Measurements from ENCODE around the gene RAI14. TPM values are rescaled to one million over a fixed set of nuclear protein-coding genes. Genes with fewer than 3 reads are reported as not detected.

Gene RAI14
- polyA plus RNA-seq, 1 donor: 19.7 TPM

DNA sequence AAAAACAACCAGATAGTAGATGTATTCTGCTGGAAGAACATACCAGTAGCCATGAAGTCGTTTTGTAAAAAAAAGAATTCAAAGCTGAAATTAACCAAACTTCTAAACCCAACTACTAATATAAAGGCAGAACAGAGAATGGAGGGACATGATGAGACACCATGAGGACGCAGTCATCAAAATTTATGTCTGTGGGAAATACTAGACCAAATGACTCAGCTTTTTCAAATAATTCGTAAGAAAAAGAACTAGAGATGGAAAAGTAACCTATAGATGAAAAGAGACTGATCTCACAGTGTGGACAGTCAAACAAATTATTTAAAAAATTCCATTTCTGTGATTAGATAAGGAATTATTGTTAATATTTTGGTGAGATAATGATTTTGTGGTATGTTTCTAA is 193.1 kb downstream of the RAI14 start:
- no peak for DNase-seq (ENCODE audit: low read depth)

DNA sequence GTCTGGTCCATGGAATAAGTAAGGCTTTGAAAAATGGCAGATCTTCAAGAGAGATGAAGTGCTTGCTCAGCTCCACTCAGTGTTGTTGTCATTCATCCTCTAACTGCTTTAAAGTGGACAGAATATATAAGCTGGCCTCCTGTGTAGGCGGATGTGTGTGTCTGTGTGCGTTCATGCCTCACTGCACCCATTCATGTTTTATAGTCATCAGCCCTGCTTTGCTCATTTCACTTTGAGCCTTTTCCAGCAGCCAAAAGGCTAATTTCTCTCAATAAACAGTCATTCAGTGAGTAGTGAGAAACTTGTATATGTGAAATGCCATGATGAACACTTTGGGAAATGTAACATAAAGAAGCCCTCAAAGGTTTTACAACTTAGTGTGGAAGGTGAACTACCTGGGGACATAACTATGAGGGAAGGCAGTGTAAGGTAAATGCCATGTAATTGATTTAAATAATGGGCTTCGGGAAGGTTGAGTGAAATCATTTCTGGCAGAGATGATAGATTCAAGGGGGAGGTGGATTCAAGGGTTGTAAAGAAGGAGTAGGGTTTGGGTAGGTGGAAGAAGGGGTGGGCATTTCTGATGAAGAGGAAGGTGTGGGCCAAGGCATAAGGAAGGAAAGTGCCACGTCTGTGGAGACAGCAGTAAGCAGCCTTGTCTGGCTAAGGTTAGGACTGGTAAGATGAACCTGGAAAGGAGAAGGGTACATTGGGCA is 198.5 kb downstream of the RAI14 start:
- DNase-seq (ENCODE audit: low read depth): no peak

DNA sequence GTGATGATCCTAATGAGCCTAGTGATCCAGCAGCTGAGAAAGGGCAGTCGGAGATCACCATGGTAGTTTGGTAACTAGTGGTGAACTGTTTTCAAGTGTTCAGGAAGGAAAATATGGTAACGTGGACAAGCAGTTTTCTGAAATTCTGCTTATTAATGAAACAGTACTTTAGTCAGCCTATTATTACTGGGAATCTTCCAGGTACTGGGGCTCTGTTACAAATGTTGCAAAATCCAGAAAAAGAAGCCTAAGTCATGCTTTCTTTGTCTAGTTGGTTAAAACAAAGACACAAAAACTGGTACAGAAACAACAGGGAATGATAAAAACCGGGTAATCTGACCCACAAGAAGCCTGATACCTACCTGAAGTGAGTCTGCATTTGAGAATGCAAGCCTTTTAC is 201.0 kb downstream of the RAI14 start:
- no peak for DNase-seq (ENCODE audit: low read depth)

DNA sequence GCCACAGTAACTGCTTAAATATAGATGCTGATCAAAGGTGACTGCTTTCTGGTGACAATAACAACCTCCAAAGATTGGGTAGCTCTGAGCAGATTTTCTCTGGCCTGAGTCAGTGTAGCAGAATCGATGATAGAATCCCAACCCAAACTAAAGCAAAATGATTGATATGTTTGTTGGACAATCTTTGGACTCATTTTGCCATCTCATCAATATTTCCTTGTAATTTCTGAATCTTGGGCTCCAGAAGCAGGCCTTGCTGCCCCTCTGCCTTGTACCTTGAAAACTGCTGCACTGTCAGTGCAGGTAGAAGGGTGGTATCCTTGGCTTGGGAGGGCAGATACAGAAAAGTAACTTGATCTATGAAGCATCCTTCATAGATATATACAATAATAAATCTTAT is 201.8 kb downstream of the RAI14 start:
- no peak for DNase-seq (ENCODE audit: low read depth)

DNA sequence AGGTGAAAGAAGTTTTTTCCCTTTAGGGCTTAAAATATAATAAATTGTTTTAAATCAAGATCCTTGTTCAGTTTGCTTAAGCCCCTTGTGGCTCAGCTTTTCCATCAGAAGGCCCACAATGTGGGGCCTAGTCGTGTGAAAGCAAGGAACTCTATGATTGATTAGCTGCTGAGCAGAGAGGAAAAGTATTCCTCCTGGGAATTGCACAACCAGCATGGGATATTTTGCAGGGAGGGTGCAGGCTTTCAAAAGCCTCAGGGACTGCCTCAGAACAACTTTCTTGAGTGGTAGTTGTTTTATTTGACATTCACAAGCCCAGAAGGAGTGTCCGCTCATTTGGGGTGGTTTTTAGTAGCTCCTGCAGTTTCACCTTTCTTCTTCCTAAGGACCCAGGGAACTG is 202.7 kb downstream of the RAI14 start:
- DNase-seq (ENCODE audit: low read depth): no peak

DNA sequence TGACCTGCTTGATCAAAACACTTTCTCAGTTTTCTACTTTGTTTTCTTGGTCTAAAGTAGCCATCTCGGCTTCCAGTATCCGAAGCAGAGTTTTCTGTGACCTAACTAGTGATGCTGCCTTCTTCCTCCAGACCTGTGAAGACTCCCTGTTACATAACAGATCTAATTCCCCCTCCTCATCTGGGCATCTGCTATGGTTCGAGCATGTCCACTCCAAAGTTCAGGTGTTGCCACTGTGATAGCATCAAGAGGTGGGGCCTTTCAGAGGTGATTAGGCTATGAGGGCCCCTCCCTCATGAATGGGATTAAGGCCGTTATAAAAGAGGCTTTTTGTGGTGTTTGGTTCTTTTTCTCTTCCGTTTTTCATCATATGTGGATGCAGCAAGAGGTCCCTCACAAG is 203.1 kb downstream of the RAI14 start:
- no peak for DNase-seq (ENCODE audit: low read depth)

DNA sequence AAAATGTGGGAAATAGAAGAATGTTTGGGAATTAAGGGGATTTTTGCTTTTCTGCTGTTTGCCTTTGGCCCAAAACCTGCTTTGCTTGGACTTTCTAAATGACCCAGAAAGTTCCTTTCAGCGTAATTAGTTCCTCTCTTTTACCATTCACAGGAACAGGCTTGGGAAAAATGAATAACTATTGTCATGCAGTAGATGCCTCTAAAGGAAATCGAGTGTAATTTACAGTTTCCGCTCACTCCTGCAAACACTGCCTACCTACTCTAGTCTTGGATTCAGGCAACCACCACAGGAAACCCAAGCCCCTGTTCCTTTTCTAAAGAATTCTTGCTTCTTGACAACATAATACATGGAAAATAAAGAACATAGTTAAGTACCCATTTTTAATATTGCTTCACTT is 207.8 kb downstream of the RAI14 start:
- no peak for DNase-seq (ENCODE audit: low read depth)

DNA sequence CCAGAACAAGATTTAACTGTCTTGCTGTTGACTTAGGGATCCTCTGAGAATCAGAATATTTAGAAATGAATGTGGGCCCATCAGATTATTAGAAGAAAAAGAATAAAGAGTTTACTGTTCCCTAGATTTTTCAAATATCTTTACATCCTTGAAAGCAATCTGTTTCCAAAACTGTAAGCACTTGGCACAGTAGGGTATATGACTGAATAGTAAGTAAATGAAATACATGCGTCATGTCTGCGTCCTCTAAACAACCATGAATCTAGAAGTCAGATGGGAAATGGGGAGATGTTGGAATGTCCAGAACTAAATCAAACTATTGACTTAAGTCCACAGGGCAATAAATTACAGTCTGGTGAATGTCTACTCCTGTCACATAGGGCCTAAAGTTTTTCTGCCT is 209.0 kb downstream of the RAI14 start:
- DNase-seq (ENCODE audit: low read depth): no peak

DNA sequence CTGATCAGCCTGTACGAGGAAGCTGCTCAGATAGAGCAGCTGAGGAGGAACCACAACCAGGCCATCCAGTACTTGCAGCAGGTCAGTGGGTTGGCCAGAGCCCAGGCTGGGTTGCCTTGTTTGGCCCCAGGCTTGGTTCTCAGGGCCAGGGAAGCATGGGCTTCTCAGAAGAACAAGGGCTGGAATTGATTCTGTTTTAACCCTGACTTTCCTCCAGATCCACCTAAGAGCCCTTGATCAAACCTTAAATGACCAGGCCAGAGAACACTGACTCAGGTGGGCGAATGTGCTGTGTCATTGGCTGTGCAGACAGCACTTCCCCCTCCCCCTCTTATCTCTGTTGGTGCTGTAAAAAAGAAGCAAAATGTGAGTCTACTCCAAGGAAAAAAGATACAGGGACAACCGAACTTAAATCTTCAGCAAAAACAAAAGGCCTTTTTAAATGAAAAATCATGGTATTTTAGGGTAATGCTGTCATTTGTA is 210.9 kb downstream of the RAI14 start:
- no peak for DNase-seq (ENCODE audit: low read depth)

DNA sequence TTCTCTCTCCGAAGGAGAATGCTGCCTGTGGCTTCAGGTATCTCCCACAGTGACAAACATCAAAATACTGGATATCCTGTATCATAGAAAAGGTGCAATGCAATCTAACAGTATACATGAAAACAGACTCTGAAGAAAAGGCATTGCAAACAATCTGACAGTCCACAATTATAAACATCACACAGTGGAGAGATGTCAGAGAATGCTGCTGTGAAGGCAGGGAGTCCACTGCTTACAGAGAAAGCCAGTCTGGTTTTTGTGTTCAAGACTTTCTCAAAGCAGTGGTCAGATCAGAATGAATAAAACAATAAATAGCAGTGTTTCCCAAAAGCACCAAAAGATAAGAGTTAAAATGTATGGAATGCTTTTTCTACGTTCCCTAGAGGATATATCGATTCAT is 211.5 kb downstream of the RAI14 start:
- DNase-seq (ENCODE audit: low read depth): no peak

DNA sequence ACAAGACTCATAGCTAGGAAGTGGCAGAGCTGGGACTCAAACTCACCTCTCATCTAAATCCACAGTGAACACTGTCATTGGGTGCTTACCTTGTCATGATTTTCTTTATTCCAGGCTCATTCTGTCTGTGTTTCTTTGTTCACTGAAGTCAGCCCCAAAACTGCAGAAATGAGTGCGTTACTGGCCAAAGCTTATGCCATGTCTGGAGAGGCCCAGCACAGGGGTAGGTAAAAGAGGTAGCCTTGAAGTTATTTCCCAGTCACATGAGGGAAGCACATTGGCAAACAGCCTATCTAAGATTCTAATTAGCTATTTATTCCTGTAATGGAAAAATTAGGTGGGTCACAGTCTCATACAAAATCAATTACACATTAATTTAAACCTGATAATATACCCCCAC is 212.7 kb downstream of the RAI14 start:
- no peak for DNase-seq (ENCODE audit: low read depth)

DNA sequence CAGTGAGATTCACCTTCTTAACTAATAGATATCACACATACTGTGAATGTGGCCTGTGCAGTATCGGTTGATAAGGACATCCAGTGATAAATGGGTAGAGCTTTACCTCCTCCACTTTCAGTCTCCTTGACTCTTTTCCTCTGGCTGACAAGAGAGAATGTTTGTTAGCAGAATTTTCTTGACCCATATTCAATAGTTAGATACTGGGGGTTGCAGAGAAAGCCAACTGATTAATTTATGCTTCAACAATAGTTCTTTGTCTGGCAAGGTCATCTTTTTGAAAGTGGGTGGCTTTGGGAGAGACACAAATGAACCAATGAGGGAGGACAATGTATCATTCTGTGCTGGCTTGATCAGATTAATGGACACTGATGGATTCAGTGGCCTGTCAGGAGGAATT is 213.1 kb downstream of the RAI14 start:
- no peak for DNase-seq (ENCODE audit: low read depth)

DNA sequence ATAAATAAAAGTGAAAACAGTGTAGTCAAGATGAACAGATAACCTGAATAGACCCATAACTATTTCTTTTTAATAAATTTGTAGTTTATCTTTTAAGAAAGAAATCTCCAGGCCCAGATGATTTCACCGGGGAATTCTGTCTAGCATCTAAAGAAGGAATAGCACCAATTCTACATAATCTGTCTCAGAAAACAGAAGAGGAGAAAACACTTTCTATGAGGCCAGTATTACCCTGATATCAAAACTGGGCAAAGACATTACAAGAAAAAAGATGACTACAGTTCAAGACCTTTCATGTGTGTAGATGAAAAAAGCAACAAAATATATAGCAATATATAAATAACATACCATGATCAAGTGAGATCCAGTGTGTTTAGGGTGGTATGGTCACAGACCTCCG is 214.3 kb downstream of the RAI14 start:
- no peak for DNase-seq (ENCODE audit: low read depth)

DNA sequence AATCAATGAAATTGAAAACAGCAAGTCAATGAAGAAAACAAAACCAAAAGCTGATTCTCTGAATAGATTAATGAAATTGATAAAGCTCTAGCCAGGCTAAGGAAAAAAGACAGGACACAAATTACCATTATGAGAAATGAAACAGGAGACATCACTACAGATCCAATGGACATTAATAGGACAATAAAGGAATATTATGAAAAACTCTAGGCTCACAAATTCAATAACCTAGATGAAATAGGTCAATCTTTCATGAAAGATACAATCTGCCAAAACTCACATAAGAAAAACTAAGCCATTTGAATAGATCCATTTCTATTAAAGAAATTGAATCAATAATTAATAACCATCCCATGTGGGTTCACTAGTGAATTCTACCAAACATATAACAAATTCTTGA is 220.1 kb downstream of the RAI14 start:
- DNase-seq (ENCODE audit: low read depth): no peak

DNA sequence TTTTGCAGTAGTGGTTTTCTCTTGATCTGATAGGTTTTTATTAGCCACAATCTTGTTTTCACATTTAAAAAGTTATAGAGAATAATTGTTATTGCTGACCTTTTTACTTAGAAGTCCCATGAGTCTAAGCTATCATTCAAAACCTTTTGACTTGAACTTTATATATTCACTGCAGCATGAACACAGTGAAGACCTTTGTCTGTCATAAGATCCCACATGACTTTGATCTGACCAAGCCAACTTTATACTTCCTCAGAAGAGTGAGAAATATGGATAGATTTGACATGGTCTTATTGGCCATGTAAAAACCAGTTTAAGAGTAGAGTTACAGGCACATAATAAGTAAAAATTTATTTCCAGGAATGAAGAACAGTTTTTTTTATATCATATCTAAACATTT is 225.1 kb downstream of the RAI14 start:
- no peak for DNase-seq (ENCODE audit: low read depth)

Other genes with a start within 250 kb of the RAI14 start
- gene TTC23L, start 182.8 kb downstream of the RAI14 start, polyA plus RNA-seq (ENCODE audit: insufficient read length): 0.34 TPM

All from forelimb muscle (tissue), 1 donor.